HS-5 (cell line): Measurements from ENCODE around the gene AANAT.

Experiments
- DNase-seq: peaks from one replicate; pipeline ENCODE4 v3.0.0-alpha.2; 2012; ENCODE audit warnings: low read depth

AANAT gene

GRCh38 chr17:76490112-76490710 is 22.8 kb downstream of the AANAT start:
- DNase-seq, result no peak

- DNase-seq, result no peak
Measured at GRCh38 chr17:76491271-76492122, 24.1 kb downstream of the AANAT start.

- no peak for DNase-seq
Measured at GRCh38 chr17:76492123-76492988, 25.0 kb downstream of the AANAT start.

GRCh38 chr17:76492989-76493501 is 25.6 kb downstream of the AANAT start:
- no peak for DNase-seq

GRCh38 chr17:76493505-76494167 is 26.2 kb downstream of the AANAT start:
- no peak for DNase-seq

- no peak for DNase-seq
Measured at GRCh38 chr17:76495663-76496400, 28.4 kb downstream of the AANAT start.

GRCh38 chr17:76496464-76496863 is 29.1 kb downstream of the AANAT start:
- DNase-seq, result no peak

GRCh38 chr17:76497699-76497978 is 30.2 kb downstream of the AANAT start:
- DNase-seq, result no peak

GRCh38 chr17:76497979-76498875 is 30.8 kb downstream of the AANAT start:
- no peak for DNase-seq

- DNase-seq, result no peak
Measured at GRCh38 chr17:76498876-76499251, 31.5 kb downstream of the AANAT start.

GRCh38 chr17:76499267-76499667 is 31.9 kb downstream of the AANAT start:
- no peak for DNase-seq

GRCh38 chr17:76500074-76500746 is 32.8 kb downstream of the AANAT start:
- no peak for DNase-seq

GRCh38 chr17:76500747-76501017 is 33.3 kb downstream of the AANAT start:
- DNase-seq, result no peak

GRCh38 chr17:76501018-76501826 is 33.8 kb downstream of the AANAT start, which contains the start of gene RHBDF2:
Gene RHBDF2, minus strand, starts transcription at chr17:76501423. Its CDS starts 19,899 bp downstream, at chr17:76481524.
- DNase-seq, result no peak

- no peak for DNase-seq
Measured at GRCh38 chr17:76501827-76502307, 34.5 kb downstream of the AANAT start.

GRCh38 chr17:76502341-76503211 is 35.2 kb downstream of the AANAT start:
- DNase-seq, result no peak

GRCh38 chr17:76504117-76504516 is 36.7 kb downstream of the AANAT start:
- no peak for DNase-seq
